ENCODE data around the gene NEK1. TPM values are rescaled to one million over a fixed set of nuclear protein-coding genes. Genes with fewer than 3 reads are reported as not detected.
"Not testable (repeated sequence)": the region's sequence is repeated elsewhere in the genome, so short reads cannot be mapped to it uniquely, and the experiment has no call there.

NEK1 gene
- total RNA-seq, 1 experiment from 2014 or later: 10.3 TPM

DNA sequence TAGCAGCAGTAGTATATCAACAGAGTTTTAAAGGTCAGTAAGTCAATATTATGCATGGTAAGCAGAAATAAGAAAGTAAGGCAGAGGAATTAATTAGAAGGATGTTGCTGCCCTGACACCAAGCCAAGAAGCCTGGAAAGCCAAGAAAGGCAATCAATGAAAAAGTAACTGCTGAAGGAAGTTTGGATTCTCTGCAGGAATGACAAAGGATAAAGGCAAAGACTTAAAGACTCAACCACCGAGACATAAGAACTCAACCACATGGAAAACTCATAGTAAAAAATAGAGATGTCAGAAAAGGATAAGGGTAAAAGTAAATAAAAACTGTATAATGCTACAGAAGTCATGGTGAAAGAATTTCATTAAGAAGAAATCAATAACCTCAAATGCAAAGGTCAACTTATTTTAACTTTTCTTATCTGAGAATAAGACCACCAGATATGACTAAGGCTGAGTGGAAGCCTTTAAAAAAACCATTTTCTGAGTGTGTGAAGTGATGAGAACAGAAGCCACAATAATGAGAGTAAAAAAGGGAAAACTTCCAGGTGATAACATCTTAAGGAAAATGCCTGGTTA is 55.2 kb downstream of the NEK1 start:
- Mint-ChIP-seq H3K27me3 (ENCODE audit: low read depth) (no peaks in the 10 kb centered on the region), H3K9me3 (peaks cover 19% of the 10 kb centered on the region), H3K36me3 (peaks cover 30% of the 10 kb centered on the region), H3K4me3 (no peak overlapping the region), H3K27ac (no peak overlapping the region), H3K4me1 (0 out of 2 replicates have a peak, but pooled peaks cover 4% of the 10 kb centered on the region)
- ChIA-PET POLR2A (no interaction called here), CTCF (interaction anchor here (1.3 kb wide), 1 partner anchor 9 kb away, joined by 6 read pairs; no protein-coding TSS in a partner anchor)
- no peak for TF ChIP-seq TEAD1 (CRISPR knock-in tag; IDR thresholded peaks at IDR 0.05)
- TF ChIP-seq PRRX2 (CRISPR knock-in tag; IDR thresholded peaks at IDR 0.05): no peak
- TF ChIP-seq FOXJ3 (CRISPR knock-in tag; IDR thresholded peaks at IDR 0.05; ENCODE audit: borderline replicate concordance): no peak
- TF ChIP-seq, protein P1, sequence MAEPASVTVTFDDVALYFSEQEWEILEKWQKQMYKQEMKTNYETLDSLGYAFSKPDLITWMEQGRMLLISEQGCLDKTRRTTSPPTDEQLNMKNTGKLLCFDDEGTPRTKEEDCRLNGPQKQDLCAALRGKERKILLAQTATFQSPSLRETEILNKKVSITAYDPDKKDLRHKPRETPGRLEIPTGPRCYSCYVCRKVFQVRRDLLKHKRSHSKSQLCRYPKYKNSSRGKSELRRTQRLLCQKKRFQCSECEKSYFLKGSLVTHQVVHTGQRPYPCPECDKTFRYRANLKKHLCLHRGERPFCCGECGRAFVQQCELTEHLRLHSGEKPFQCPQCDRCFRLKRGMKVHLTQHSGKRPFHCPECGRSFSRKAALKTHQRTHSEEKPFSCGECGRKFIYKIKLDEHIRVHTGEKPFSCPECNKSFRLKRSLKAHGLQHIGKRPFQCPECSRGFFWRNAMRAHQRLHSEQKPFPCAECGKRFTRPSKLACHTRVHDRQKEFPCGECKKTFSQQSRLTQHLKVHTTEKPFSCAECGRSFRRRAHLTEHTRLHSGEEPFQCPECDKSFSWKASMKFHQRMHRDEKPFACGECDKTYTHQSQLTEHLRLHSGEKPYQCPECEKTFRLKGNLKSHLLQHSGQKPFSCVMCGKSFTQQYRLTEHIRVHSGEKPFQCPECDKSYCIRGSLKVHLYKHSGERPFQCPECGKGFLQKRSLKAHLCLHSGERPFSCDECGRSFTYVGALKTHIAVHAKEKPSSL (CRISPR knock-in tag; conservative IDR thresholded peaks at IDR 0.05): no peak
- no peak for TF ChIP-seq MYBL2 (CRISPR knock-in tag; IDR thresholded peaks at IDR 0.05)
- TF ChIP-seq USF2 (CRISPR knock-in tag; IDR thresholded peaks at IDR 0.05): no peak
- no peak for TF ChIP-seq NR1H2 (CRISPR knock-in tag; IDR thresholded peaks at IDR 0.05)
- no peak for TF ChIP-seq KAT7 (CRISPR knock-in tag; IDR thresholded peaks at IDR 0.05; ENCODE audit: borderline replicate concordance)
- TF ChIP-seq ETV6 (CRISPR knock-in tag; IDR thresholded peaks at IDR 0.05): no peak
- TF ChIP-seq, protein P2, sequence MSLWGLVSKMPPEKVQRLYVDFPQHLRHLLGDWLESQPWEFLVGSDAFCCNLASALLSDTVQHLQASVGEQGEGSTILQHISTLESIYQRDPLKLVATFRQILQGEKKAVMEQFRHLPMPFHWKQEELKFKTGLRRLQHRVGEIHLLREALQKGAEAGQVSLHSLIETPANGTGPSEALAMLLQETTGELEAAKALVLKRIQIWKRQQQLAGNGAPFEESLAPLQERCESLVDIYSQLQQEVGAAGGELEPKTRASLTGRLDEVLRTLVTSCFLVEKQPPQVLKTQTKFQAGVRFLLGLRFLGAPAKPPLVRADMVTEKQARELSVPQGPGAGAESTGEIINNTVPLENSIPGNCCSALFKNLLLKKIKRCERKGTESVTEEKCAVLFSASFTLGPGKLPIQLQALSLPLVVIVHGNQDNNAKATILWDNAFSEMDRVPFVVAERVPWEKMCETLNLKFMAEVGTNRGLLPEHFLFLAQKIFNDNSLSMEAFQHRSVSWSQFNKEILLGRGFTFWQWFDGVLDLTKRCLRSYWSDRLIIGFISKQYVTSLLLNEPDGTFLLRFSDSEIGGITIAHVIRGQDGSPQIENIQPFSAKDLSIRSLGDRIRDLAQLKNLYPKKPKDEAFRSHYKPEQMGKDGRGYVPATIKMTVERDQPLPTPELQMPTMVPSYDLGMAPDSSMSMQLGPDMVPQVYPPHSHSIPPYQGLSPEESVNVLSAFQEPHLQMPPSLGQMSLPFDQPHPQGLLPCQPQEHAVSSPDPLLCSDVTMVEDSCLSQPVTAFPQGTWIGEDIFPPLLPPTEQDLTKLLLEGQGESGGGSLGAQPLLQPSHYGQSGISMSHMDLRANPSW (CRISPR knock-in tag; conservative IDR thresholded peaks at IDR 0.05; ENCODE audit: low read depth): no peak
- no peak for TF ChIP-seq RORB (CRISPR knock-in tag; IDR thresholded peaks at IDR 0.05)
- no peak for TF ChIP-seq PREB (CRISPR knock-in tag; IDR thresholded peaks at IDR 0.05; ENCODE audit: borderline replicate concordance)
- no peak for TF ChIP-seq CDX4 (CRISPR knock-in tag; IDR thresholded peaks at IDR 0.05; ENCODE audit: borderline replicate concordance)
- no peak for TF ChIP-seq RELA (CRISPR knock-in tag; IDR thresholded peaks at IDR 0.05; ENCODE audit: borderline replicate concordance)
- no peak for DNase-seq (ENCODE audit: low spot score)
- no peak for ATAC-seq

- H3K4me3 Mint-ChIP-seq; DNase-seq (ENCODE audit: low spot score); CTCF ChIA-PET; H3K4me1 Mint-ChIP-seq; POLR2A ChIA-PET; ATAC-seq; H3K27ac Mint-ChIP-seq: not testable (repeated sequence)
- peaks cover 33% of the 10 kb centered on the region for H3K27me3 Mint-ChIP-seq (ENCODE audit: low read depth)
- H3K36me3 Mint-ChIP-seq: peaks cover 83% of the 10 kb centered on the region
- peaks cover 74% of the 10 kb centered on the region for H3K9me3 Mint-ChIP-seq
These were observed 65.8 kb downstream of the NEK1 start for GRCh38 chr4:169546548-169546947.

DNA sequence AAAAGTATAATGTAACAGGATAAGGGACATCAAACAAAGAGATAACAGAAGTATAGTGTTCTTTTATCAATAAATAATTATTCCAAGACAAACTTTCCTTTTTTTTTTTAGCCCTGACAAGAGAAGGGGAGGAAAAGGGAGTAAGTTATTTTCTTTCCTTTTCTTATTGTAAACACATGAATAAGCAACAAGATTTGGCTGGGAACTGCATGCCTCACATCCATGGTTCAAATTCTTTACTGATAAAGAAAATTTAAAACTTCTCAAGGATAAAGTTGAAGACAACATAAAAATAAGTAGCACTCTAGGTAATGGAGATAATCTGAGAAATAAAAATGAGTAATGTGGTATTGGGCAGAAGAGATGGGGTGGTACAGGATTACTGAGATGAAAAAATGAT is 71.6 kb downstream of the NEK1 start:
- ChIA-PET POLR2A (no interaction called here), CTCF (no interaction called here)
- H3K27me3 Mint-ChIP-seq (ENCODE audit: low read depth): peaks cover 17% of the 10 kb centered on the region
- peaks cover 35% of the 10 kb centered on the region for H3K9me3 Mint-ChIP-seq
- H3K27ac Mint-ChIP-seq: no peak overlapping the region
- H3K4me1 Mint-ChIP-seq: no peaks in the 10 kb centered on the region
- H3K36me3 Mint-ChIP-seq: peaks cover 31% of the 10 kb centered on the region
- H3K4me3 Mint-ChIP-seq: no peak overlapping the region
- DNase-seq (ENCODE audit: low spot score): no peak
- no peak for ATAC-seq
- TF ChIP-seq E2F4 (CRISPR knock-in tag; IDR thresholded peaks at IDR 0.05; ENCODE audit: borderline replicate concordance, low read depth): no peak
- no peak for TF ChIP-seq ZNF416 (CRISPR knock-in tag; IDR thresholded peaks at IDR 0.05)
- TF ChIP-seq ATF1 (CRISPR knock-in tag; IDR thresholded peaks at IDR 0.05): no peak
- TF ChIP-seq SMAD3 (CRISPR knock-in tag; IDR thresholded peaks at IDR 0.05; ENCODE audit: borderline replicate concordance): no peak
- TF ChIP-seq PREB (CRISPR knock-in tag; IDR thresholded peaks at IDR 0.05; ENCODE audit: borderline replicate concordance): no peak
- TF ChIP-seq NR3C1 (CRISPR knock-in tag; conservative IDR thresholded peaks at IDR 0.05; ENCODE audit: low read depth): no peak
- no peak for TF ChIP-seq ZNF232 (CRISPR knock-in tag; IDR thresholded peaks at IDR 0.05)
- TF ChIP-seq ZNF423 (CRISPR knock-in tag; IDR thresholded peaks at IDR 0.05): no peak
- no peak for TF ChIP-seq NFE2L1 (CRISPR knock-in tag; IDR thresholded peaks at IDR 0.05)
- TF ChIP-seq IRF2 (CRISPR knock-in tag; IDR thresholded peaks at IDR 0.05; ENCODE audit: borderline replicate concordance, low read depth): no peak
- TF ChIP-seq NR1H2 (CRISPR knock-in tag; IDR thresholded peaks at IDR 0.05): no peak
